Neuronal stem cell (in vitro differentiated cells): ENCODE data around the gene ANKRD35.
A peak's percentile ranks its signal among the peaks of the same experiment; 100 is the strongest.

ENCODE experiments used
- DNase-seq: peaks from one replicate; pipeline ENCODE4 v3.0.0-alpha.2; 2013; ENCODE audit warnings: low spot score
- H2AFZ ChIP-seq: one replicate; pipeline ENCODE4 v1.6.1; 2013; ENCODE audit warnings: mild to moderate bottlenecking, low read length, inconsistent platforms
- H2AK5ac ChIP-seq: 2 replicates; pipeline ENCODE4 v1.6.1; 2013; ENCODE audit warnings: low read depth, mild to moderate bottlenecking, inconsistent platforms, low read length, moderate library complexity, mixed read lengths
- H2BK120ac ChIP-seq: 2 replicates; pipeline ENCODE4 v1.6.1; 2013; ENCODE audit warnings: low read depth, mild to moderate bottlenecking, inconsistent platforms, low read length, moderate library complexity, mixed read lengths
- H2BK12ac ChIP-seq: one replicate; pipeline ENCODE4 v1.6.1; 2013; ENCODE audit warnings: low read length, inconsistent platforms
- H2BK15ac ChIP-seq: 2 replicates; pipeline ENCODE4 v1.6.1; 2013; ENCODE audit warnings: mild to moderate bottlenecking, low read length, inconsistent platforms, mixed read lengths
- H2BK5ac ChIP-seq: one replicate; pipeline ENCODE4 v1.6.1; 2013; ENCODE audit warnings: inconsistent platforms, mild to moderate bottlenecking, low read length, moderate library complexity
- H3K14ac ChIP-seq: one replicate; pipeline ENCODE4 v1.6.1; 2013; ENCODE audit warnings: low read length, inconsistent platforms
- H3K18ac ChIP-seq: 2 replicates; pipeline ENCODE4 v1.6.1; 2013; ENCODE audit warnings: low read length, inconsistent platforms
- H3K23ac ChIP-seq: 2 replicates; pipeline ENCODE4 v1.6.1; 2013; ENCODE audit warnings: low read depth, mild to moderate bottlenecking, mixed read lengths, low read length, inconsistent platforms; ENCODE audit not compliant: poor library complexity
- H3K27ac ChIP-seq: replicated peaks from 3 replicates; pipeline ENCODE4 v1.5.1; 2013; ENCODE audit warnings: low read length, inconsistent platforms
- H3K27me3 ChIP-seq, 3 experiments: 2 replicates each; pipeline ENCODE4 v1.6.1; 2013; ENCODE audit warnings: low read length in 3 of 3, mild to moderate bottlenecking in 2 of 3, inconsistent platforms in 1 of 3, low read depth in 1 of 3, mixed read lengths in 1 of 3, moderate library complexity in 1 of 3; ENCODE audit not compliant: control insufficient read depth in 3 of 3, insufficient read depth in 3 of 3
- H3K36me3 ChIP-seq, 2 donors: replicated peaks in 1 of 2; 2 replicates each; pipeline ENCODE4 v1.6.1; 2013; ENCODE audit warnings: low read length in 2 of 2; ENCODE audit not compliant: control insufficient read depth in 2 of 2, insufficient read depth in 2 of 2
- H3K4ac ChIP-seq: 2 replicates; pipeline ENCODE4 v1.6.1; 2013; ENCODE audit warnings: inconsistent platforms, mild to moderate bottlenecking, low read length, moderate library complexity
- H3K4me1 ChIP-seq, 2 donors: 1 replicate in 1 of 2; 2 replicates in 1 of 2; pipeline ENCODE4 v1.6.1; 2013; ENCODE audit warnings: low read length in 2 of 2, low read depth in 1 of 2; ENCODE audit not compliant: control insufficient read depth in 2 of 2, insufficient read depth in 1 of 2
- H3K4me2 ChIP-seq: one replicate; pipeline ENCODE4 v1.6.1; 2013; ENCODE audit warnings: mild to moderate bottlenecking, low read length, inconsistent platforms; ENCODE audit not compliant: insufficient read depth, poor library complexity, severe bottlenecking
- H3K4me3 ChIP-seq, 2 donors: 2 replicates each; pipeline ENCODE4 v1.5.1; 2013; ENCODE audit warnings: low read length in 2 of 2, mild to moderate bottlenecking in 2 of 2, inconsistent platforms in 1 of 2, moderate library complexity in 1 of 2
- H3K79me1 ChIP-seq: one replicate; pipeline ENCODE4 v1.6.1; 2013; ENCODE audit warnings: low read depth, mild to moderate bottlenecking, inconsistent platforms, low read length, moderate library complexity
- H3K9ac ChIP-seq: one replicate; pipeline ENCODE4 v1.6.1; 2013; ENCODE audit warnings: mild to moderate bottlenecking, low read depth, low read length, inconsistent platforms; ENCODE audit not compliant: poor library complexity
- H3K9me3 ChIP-seq, 2 donors: replicated peaks in 1 of 2; 2 replicates each; pipeline versions ENCODE3 to v1.6.1; 2013; ENCODE audit warnings: low read length in 2 of 2, mild to moderate bottlenecking in 2 of 2, inconsistent platforms in 1 of 2, low read depth in 1 of 2, mixed read lengths in 1 of 2, moderate library complexity in 1 of 2; ENCODE audit not compliant: control insufficient read depth in 2 of 2, insufficient read depth in 1 of 2
- H4K8ac ChIP-seq: one replicate; pipeline ENCODE4 v1.6.1; 2013; ENCODE audit warnings: low read depth, mild to moderate bottlenecking, inconsistent platforms, low read length, moderate library complexity
- H4K91ac ChIP-seq: one replicate; pipeline ENCODE4 v1.6.1; 2013; ENCODE audit warnings: low read length, low read depth, mild to moderate bottlenecking, inconsistent platforms; ENCODE audit not compliant: poor library complexity
- WGBS, 2 donors: extraction: QIAGEN DNeasy Blood & Tissue Kit; methylation state at CpG; one replicate each; pipeline ENCODE4 v1.1.7; 2013; ENCODE audit warnings: missing lambda C conversion rate in 2 of 2, mixed read lengths in 1 of 2; ENCODE audit not compliant: insufficient read length in 2 of 2, insufficient replicate concordance in 1 of 2; ENCODE audit errors: extremely low coverage in 2 of 2; 5-methylcytosine and 5-hydroxymethylcytosine counted together

The ANKRD35 gene

DNA sequence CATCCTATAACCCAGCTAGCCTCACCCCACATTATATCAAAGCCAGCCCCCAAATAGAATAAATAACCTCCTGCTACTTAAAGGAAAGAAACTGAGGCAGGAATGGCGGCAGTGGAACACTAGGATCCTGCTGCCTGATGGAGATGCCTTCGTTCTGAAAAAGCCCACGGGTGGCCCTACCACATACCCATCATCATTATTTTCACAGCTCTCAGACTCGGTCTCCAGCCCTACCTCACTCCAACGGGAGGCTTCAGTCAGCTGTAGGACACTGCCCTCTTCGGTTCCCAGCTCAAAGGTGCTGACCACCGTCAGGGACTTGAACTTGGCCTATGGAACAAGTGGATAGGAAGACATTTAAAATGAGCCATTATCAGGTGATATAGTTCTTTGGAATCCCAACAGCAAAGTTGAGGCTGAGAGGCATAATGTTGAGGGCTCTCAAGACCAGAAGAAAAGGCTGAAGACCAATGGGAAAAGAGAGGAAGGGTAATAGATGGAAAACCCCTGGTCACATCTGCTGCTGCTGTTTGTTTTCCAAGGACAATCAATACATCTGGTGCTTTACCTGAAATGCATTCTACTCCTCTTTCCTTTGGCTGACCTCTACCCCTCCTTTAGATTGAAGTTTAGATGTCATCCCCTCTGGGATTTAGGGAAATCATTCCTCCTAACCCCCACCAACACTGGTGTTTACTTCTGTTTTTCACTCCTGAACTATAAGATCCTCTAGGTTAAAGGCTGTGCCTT lies 7.8 kb upstream of the ANKRD35 start:
- H2AFZ ChIP-seq = no peak overlapping the region
- no peak overlapping the region for H4K8ac ChIP-seq
- no peaks in the 10 kb centered on the region for H3K79me1 ChIP-seq
- peaks cover 0 to 24% (median 0%) of the 10 kb centered on the region in 3 experiments for H3K27me3 ChIP-seq
- H3K27ac ChIP-seq = no peak overlapping the region
- no peak overlapping the region for H3K4ac ChIP-seq
- H3K23ac ChIP-seq = no peak overlapping the region
- no peak overlapping the region for H3K14ac ChIP-seq
- WGBS, 2 donors = no CpG with 5 or more reads among the region's 7 CpGs
- H3K4me1 ChIP-seq = peaks cover 5 to 6% of the 10 kb centered on the region in 2 donors
- no peaks in the 10 kb centered on the region for H3K9me3 ChIP-seq
- H2BK12ac ChIP-seq = no peak overlapping the region
- H3K4me2 ChIP-seq = no peak overlapping the region
- H4K91ac ChIP-seq = no peak overlapping the region
- H3K4me3 ChIP-seq = no peak overlapping the region
- H2BK120ac ChIP-seq = no peak overlapping the region
- no peaks in the 10 kb centered on the region for H3K36me3 ChIP-seq
- no peak overlapping the region for H3K9ac ChIP-seq
- no peak overlapping the region for H2BK5ac ChIP-seq
- H2AK5ac ChIP-seq = no peak overlapping the region
- no peak overlapping the region for H2BK15ac ChIP-seq
- DNase-seq = no peak
- H3K18ac ChIP-seq = no peak overlapping the region

DNA sequence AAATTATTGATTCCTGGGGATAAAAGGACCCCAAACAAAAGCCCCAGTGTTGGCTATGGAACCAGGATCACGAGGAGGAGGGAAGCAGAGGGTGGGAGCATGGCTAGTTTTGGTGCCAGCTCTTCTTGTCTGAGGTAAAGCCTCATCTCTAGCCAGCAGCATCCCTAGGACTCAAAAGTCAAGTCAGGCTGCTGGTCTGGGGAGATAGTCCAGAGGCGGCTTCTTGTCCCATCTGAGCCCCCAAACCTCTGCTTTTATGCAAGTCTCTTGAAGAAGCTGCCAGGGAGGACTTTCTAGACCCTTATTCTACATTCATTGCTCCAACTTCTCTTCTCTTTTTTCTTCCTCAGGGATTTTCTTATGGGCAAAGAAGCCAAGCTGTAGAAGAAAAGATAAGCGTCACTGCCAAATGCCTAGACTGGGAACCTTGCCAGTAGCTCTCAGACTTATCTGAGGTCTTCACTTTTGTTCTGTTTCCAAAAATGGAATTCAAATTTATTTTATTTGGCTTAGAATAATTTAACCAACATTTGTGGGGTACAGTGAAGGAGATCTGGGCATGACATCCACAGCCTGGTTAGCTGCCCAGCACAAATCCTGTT lies 6.9 kb upstream of the ANKRD35 start:
- no peak overlapping the region for H2AK5ac ChIP-seq
- DNase-seq = no peak
- no peak overlapping the region for H3K9ac ChIP-seq
- H3K14ac ChIP-seq = no peak overlapping the region
- no peak overlapping the region for H4K91ac ChIP-seq
- no peak overlapping the region for H3K4me3 ChIP-seq
- H3K4me1 ChIP-seq = peaks cover 5 to 6% of the 10 kb centered on the region in 2 donors
- peak overlapping the region; percentile 19 for H3K18ac ChIP-seq
- H3K9me3 ChIP-seq = no peaks in the 10 kb centered on the region
- H2BK15ac ChIP-seq = no peak overlapping the region
- no peak overlapping the region for H3K23ac ChIP-seq
- H3K4me2 ChIP-seq = no peak overlapping the region
- H3K4ac ChIP-seq = no peak overlapping the region
- no CpG with 5 or more reads among the region's 3 CpGs for WGBS, 2 donors
- no peak overlapping the region for H4K8ac ChIP-seq
- no peaks in the 10 kb centered on the region for H3K79me1 ChIP-seq
- H2BK5ac ChIP-seq = no peak overlapping the region
- peak overlapping the region; percentile 57 for H3K27ac ChIP-seq
- no peak overlapping the region for H2BK12ac ChIP-seq
- peaks cover 0 to 27% (median 0%) of the 10 kb centered on the region in 3 experiments for H3K27me3 ChIP-seq
- H3K36me3 ChIP-seq = no peaks in the 10 kb centered on the region
- peak overlapping the region; percentile 87 for H2AFZ ChIP-seq
- no peak overlapping the region for H2BK120ac ChIP-seq

DNA sequence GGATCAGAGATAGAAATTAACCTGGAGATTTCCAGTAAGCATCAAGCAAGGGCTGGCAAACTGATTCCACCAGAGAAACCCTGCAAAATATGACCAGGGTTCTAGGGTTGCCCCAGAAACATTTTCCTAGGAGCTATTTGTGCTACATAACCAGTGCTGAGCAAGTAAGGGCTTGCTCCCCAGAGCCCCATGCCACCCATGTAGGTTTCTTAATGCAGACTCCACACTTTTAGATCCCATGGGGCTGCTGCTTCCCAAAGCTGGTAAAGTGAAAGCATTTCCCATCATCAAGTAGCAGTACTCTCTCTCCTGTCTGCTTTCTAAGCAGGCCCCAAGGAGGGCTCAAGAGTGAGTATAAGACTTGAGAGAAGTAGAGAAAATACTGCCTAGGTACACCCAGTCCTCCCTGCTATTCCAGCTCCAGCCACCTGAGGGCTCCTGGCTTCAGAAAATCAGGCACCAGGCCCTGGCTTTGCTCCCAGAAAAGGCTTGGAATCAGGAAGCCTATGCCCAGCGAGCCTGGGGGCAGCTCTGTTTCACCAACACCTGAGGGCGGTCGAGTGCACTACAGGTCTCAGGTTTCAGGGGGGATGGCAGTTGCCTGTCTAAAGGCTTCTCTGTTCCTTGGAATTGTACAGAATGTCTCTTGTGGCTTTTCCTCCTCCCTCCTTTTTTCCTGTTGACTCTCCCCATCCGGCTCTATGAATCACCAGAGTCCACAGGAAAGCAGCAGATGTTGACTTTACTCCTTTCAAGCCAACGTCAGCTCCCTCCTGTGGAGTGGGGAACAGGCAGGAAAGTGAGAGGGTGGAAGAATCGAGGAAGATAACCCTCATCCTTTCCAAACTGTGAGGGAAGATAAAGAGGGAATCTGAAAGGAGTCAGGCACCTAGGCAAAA lies 6.2 kb upstream of the ANKRD35 start:
- peaks cover 0 to 24% (median 0%) of the 10 kb centered on the region in 3 experiments for H3K27me3 ChIP-seq
- H2BK5ac ChIP-seq = no peak overlapping the region
- no peak overlapping the region for H4K8ac ChIP-seq
- H3K23ac ChIP-seq = no peak overlapping the region
- WGBS, 2 donors = no CpG with 5 or more reads among the region's 6 CpGs
- H3K14ac ChIP-seq = no peak overlapping the region
- no peak overlapping the region for H3K9ac ChIP-seq
- no peaks in the 10 kb centered on the region for H3K79me1 ChIP-seq
- H3K27ac ChIP-seq = peak overlapping the region; percentile 57
- H2AK5ac ChIP-seq = no peak overlapping the region
- no peak overlapping the region for H3K4ac ChIP-seq
- H2BK120ac ChIP-seq = no peak overlapping the region
- H3K4me1 ChIP-seq = peaks cover 5 to 6% of the 10 kb centered on the region in 2 donors
- DNase-seq = peak; percentile 92
- peak overlapping the region; percentile 87 for H2AFZ ChIP-seq
- H3K36me3 ChIP-seq = no peaks in the 10 kb centered on the region
- H3K4me3 ChIP-seq = no peak overlapping the region
- no peak overlapping the region for H2BK12ac ChIP-seq
- no peak overlapping the region for H3K18ac ChIP-seq
- no peak overlapping the region for H2BK15ac ChIP-seq
- peak overlapping the region; percentile 46 for H3K4me2 ChIP-seq
- H3K9me3 ChIP-seq = no peaks in the 10 kb centered on the region
- H4K91ac ChIP-seq = no peak overlapping the region

DNA sequence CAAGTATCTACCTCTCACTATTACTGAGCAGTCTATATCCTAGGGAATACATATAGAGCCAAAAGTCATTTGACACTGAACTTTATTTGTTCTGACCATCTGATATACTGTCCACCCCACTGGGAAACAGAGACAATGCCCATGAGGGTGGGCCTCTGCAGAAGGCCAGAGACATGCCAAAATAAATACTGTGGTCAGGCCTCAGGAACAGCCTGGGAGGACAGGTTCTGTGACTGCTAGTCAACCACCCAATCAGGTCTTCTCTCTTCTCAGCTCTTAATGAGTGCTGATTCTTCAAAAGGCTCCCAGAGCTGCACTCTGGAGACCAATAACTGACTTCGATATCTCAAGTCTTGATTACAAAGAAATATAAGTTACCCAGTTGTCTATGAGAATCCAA lies 5.5 kb upstream of the ANKRD35 start:
- Histone ChIP-seq H4K91ac (no peak overlapping the region), H2BK120ac (no peak overlapping the region), H3K9me3 (no peaks in the 10 kb centered on the region), H4K8ac (no peak overlapping the region), H2BK12ac (no peak overlapping the region), H2AK5ac (no peak overlapping the region), H3K27ac (no peak overlapping the region), H3K18ac (no peak overlapping the region), H3K79me1 (no peaks in the 10 kb centered on the region), H3K4me1 (peaks cover 5 to 8% of the 10 kb centered on the region in 2 donors), H3K36me3 (no peaks in the 10 kb centered on the region), H2AFZ (peak overlapping the region; percentile 87), H2BK5ac (no peak overlapping the region), H3K4me3 (no peak overlapping the region), H3K4me2 (no peak overlapping the region), H3K9ac (no peak overlapping the region), H3K14ac (no peak overlapping the region), H3K27me3 (peaks cover 0 to 17% (median 3%) of the 10 kb centered on the region in 3 experiments), H2BK15ac (no peak overlapping the region), H3K4ac (no peak overlapping the region), H3K23ac (no peak overlapping the region)
- no peak for DNase-seq
- no CpG with 5 or more reads among the region's 1 CpG for WGBS, 2 donors
